GM18873 (cell line): ENCODE measurements around the gene ATG101.

Experiments
- ATAC-seq: cut with Tn5 transposase; IDR thresholded peaks from one replicate; pipeline ENCODE4 v1.9.1; 2021; ENCODE audit warnings: mild to moderate bottlenecking, moderate library complexity, moderate number of reproducible peaks; ENCODE audit not compliant: unreplicated experiment, low FRiP score

Gene ATG101

DNA sequence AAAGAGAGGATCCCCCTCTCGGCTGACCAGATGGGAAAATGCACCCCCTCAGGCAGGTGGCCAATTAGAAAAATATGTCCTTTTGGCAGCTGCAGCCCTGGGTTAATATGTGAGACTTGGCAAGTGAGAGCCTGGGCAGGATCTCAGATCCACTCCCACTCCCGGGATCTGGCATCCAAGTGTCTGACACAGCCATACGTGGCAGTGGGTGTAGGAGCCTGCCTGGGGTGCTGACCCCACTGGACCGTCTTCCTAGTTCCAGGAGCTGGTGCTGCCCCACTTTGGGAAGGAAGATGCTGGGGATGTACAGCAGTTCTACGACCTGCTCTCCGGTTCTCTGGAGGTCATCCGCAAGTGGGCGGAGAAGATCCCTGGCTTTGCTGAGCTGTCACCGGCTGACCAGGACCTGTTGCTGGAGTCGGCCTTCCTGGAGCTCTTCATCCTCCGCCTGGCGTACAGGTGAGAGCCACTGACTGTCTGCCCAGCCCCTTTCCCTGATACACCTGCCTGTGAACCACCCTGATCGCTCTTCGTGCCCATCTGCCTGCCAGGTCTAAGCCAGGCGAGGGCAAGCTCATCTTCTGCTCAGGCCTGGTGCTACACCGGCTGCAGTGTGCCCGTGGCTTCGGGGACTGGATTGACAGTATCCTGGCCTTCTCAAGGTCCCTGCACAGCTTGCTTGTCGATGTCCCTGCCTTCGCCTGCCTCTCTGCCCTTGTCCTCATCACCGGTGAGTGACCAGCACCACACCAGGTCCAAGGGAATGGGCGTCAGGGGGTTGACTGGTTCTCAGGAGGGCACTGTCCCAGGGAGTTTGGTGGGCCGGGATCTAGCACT is 12.8 kb upstream of the ATG101 start:
- ATAC-seq: no peak

DNA sequence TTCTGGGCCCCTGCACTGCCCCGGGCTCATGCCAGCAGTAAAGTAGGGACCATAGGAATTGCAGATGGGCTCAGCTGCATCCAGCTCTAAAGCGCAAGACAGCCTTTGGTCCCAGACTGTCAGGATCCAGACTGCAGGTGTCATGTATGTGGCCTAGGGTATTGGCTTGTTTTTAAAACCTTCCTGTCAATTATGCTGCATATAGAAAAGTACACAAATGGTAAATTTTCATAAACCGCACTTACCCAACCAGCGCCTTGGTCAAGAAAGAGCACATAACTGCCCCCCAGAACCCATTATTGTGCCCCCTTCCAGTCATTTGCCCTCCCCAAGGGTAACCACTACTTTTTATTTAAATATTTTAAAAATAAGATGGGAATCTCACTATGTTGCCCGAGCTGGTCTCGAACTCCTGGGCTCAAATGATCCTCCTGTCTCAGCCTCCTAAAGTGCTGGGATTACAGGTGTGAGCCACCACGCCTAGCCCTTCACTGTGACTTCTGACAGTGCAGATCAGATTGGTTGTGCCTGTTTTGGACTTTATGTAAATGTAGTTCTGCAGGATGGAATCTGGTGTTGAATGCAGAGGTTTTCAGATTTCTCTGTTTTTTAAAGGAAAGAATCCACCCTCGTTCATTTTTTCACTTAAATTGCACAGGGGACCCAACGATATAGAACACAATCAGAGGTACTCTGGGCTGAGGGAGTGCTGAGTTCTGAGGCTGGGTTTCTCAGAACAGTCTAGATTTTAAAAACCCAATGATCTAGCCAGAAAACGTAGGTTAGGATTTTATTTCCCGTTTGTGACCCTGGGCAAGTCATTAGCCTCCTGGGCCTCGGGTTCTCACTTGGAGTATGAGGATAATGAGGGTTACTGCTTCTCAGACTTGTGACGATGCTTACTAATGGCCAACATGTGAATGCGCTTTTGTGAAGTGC is 11.9 kb upstream of the ATG101 start:
- no peak for ATAC-seq

DNA sequence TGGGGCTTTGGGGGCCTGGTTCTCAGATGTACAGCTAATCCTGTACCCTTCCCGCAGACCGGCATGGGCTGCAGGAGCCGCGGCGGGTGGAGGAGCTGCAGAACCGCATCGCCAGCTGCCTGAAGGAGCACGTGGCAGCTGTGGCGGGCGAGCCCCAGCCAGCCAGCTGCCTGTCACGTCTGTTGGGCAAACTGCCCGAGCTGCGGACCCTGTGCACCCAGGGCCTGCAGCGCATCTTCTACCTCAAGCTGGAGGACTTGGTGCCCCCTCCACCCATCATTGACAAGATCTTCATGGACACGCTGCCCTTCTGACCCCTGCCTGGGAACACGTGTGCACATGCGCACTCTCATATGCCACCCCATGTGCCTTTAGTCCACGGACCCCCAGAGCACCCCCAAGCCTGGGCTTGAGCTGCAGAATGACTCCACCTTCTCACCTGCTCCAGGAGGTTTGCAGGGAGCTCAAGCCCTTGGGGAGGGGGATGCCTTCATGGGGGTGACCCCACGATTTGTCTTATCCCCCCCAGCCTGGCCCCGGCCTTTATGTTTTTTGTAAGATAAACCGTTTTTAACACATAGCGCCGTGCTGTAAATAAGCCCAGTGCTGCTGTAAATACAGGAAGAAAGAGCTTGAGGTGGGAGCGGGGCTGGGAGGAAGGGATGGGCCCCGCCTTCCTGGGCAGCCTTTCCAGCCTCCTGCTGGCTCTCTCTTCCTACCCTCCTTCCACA is 11.0 kb upstream of the ATG101 start:
- no peak for ATAC-seq

GRCh38 chr12:52059582-52060497 is 9.9 kb upstream of the ATG101 start:
- ATAC-seq: no peak

GRCh38 chr12:52060498-52061177 is 9.1 kb upstream of the ATG101 start:
- no peak for ATAC-seq

- ATAC-seq: no peak
Measured at GRCh38 chr12:52061470-52062166, 8.2 kb upstream of the ATG101 start.

GRCh38 chr12:52062167-52063081 is 7.4 kb upstream of the ATG101 start:
- no peak for ATAC-seq

DNA sequence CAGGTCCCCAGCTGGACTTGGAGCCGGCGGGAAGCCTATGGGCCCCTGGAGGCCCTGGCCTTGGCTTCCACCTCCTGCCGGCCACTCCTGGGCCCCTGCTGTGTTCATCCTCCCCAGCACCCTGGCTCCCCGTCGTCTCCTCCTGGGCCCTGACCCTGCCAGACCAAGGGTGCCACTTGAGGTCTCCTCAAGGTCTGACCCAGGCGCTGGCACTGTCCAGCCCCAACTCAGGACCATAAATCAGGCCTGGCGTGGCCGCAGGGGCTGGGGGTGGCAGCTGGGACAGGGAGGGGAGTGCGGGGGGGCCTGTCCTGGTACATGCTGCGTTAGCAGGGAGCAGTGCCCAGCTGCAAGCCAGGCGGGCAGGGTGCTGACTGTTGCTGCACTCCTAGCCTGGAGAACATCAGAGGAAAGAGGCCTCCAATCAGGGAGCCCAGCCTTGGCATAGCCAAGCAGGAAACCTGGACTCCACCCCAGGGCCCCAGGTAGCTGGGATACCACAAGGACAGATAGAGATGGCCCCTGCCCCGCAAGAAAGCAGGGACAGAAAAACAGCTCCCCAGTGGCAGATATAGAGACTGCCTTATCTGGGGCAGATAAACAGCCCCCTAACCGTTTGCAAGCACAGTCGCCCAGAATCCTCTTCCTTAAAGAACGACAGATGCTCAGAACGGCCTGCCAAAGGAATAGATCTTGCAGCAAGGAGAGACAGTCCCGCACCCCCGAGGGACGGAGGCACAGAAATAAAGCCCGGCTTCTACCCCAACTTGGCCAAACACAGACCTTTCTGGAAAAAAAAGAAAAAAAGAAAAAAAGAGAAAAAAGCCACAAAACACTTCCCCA is 6.5 kb upstream of the ATG101 start:
- no peak for ATAC-seq

GRCh38 chr12:52063981-52064649 is 5.7 kb upstream of the ATG101 start:
- no peak for ATAC-seq

- no peak for ATAC-seq
Measured at GRCh38 chr12:52066346-52067080, 3.3 kb upstream of the ATG101 start.

DNA sequence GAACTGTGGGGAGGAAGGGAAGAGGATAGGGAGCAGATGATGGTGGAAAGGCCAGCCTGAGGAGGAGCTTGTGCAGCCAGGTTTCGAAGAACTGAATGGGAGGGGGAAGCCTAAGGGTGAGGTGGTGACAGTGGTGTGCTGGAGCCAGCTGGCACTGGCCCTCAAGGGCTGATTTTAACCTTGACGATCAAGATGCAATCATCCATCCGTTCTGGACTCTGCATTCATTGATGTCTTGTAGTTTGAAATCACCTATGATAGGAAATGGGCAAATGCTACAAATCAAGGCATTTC is 2.8 kb upstream of the ATG101 start:
- ATAC-seq: no peak

GRCh38 chr12:52070185-52070925 is 577 bp downstream of the ATG101 start:
- ATAC-seq: peak; percentile 20

DNA sequence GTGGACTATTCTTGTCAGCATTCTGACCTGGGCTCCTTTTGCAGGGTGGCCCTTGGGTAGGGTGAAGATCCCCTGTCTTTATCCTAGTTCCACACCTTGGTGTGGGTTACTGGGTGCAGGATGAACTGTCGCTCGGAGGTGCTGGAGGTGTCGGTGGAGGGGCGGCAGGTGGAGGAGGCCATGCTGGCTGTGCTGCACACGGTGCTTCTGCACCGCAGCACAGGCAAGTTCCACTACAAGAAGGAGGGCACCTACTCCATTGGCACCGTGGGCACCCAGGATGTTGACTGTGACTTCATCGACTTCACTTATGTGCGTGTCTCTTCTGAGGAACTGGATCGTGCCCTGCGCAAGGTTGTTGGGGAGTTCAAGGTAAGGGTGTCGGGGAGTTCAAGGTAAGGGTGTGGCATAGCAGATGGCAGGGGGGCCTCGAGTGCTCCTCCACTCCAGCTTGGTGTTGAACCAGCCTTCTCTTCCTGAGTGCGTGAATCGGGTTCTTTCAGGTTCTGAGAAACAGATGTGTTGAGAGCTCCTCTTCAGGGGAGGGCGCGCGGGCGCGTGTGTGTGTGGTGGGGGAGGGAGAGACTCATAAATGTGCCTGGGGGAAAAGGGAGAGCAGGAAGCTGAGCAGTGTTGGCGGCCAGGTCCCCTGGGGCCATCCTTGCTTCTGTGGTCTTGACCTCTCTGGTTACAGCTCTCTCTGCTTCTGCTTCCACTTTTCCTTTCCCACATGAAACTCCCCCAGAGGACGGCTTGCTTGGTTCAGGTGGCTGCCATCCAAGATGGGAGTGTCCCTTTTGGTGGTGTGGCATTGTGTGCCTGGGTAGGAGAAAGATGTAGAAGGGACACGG is 4.0 kb downstream of the ATG101 start:
- no peak for ATAC-seq
